T-cell (primary cell): ENCODE data around the gene KCNS1. TPM values are rescaled to one million over a fixed set of nuclear protein-coding genes. Genes with fewer than 3 reads are reported as not detected.

Source experiments
- ATAC-seq, 4 experiments: fragments of 200-7000 bp in 3 of 4; fragments of 150-1000 bp in 1 of 4; cut with Tn5 transposase; replicated peaks in 1 of 4; 1 replicate in 3 of 4; 2 replicates in 1 of 4; pipeline ENCODE4 v1.10.0; 2021; ENCODE audit warnings: moderate library complexity in 3 of 4, mild to moderate bottlenecking in 2 of 4, moderate number of reproducible peaks in 1 of 4
- CTCF ChIA-PET, 2 donors: fragments of 300-600 bp; sonication (Branson Sonifier 250); formaldehyde crosslinking; loops; one replicate each; lab custom pipeline; 2022; ENCODE audit warnings: antibody characterized with exemption in 2 of 2; lab: Charles Lee
- POLR2A ChIA-PET, 2 donors: fragments of 300-600 bp; sonication (Branson Sonifier 250); formaldehyde crosslinking; loops; one replicate each; lab custom pipeline; 2022; ENCODE audit warnings: antibody characterized with exemption in 2 of 2; lab: Charles Lee
- DNase-seq, 35 experiments: peaks; one replicate each; pipeline versions ENCODE4 v3.0.0 to v3.0.0-alpha.2; 2013 to 2023
- H3K27ac ChIP-seq: one replicate; pipeline ENCODE4 v1.5.1; 2013; ENCODE audit warnings: low read length
- H3K27me3 ChIP-seq, 2 experiments: replicated peaks in 1 of 2; 1 replicate in 1 of 2; 2 replicates in 1 of 2; pipeline versions ENCODE4 v1.6.1 to v1.7.0; 2013; ENCODE audit warnings: low read length in 1 of 2, mixed read lengths in 1 of 2; ENCODE audit not compliant: control insufficient read depth in 2 of 2, insufficient read depth in 2 of 2; ENCODE audit errors: extremely low read depth in 1 of 2
- H3K36me3 ChIP-seq, 2 donors: 1 replicate in 1 of 2; 2 replicates in 1 of 2; pipeline versions ENCODE4 v1.6.1 to v1.7.0; 2013; ENCODE audit warnings: low read length in 1 of 2; ENCODE audit not compliant: control insufficient read depth in 2 of 2, insufficient read depth in 1 of 2; ENCODE audit errors: extremely low read depth in 1 of 2
- H3K4me1 ChIP-seq, 2 experiments: 1 replicate in 1 of 2; 2 replicates in 1 of 2; pipeline versions ENCODE4 v1.6.1 to v1.7.0; 2013; ENCODE audit warnings: low read length in 2 of 2, mixed read lengths in 1 of 2; ENCODE audit not compliant: insufficient read depth in 2 of 2, control insufficient read depth in 1 of 2; ENCODE audit errors: extremely low read depth in 1 of 2
- H3K4me3 ChIP-seq, 2 donors: 1 replicate in 1 of 2; 2 replicates in 1 of 2; pipeline versions ENCODE4 v1.5.1 to v1.7.0; 2013; ENCODE audit warnings: mild to moderate bottlenecking in 2 of 2, low read length in 1 of 2, moderate library complexity in 1 of 2; ENCODE audit not compliant: control insufficient read depth in 1 of 2; ENCODE audit errors: extremely low read depth in 1 of 2
- H3K9me3 ChIP-seq: 2 replicates; pipeline ENCODE4 v1.7.0; 2013
- H3K27ac Mint-ChIP-seq, 2 donors: one replicate each; pipeline ENCODE4 v1.8.0; 2020 to 2021; ENCODE audit warnings: mild to moderate bottlenecking in 2 of 2, mixed read lengths in 2 of 2
- H3K27me3 Mint-ChIP-seq, 2 donors: one replicate each; pipeline ENCODE4 v1.8.0; 2021 to 2022; ENCODE audit warnings: mixed read lengths in 2 of 2
- H3K36me3 Mint-ChIP-seq: one replicate; pipeline ENCODE4 v1.8.0; 2021; ENCODE audit warnings: mixed read lengths
- H3K4me1 Mint-ChIP-seq, 3 donors: one replicate each; pipeline ENCODE4 v1.8.0; 2020 to 2022; ENCODE audit warnings: mixed read lengths in 3 of 3, mild to moderate bottlenecking in 1 of 3
- H3K4me3 Mint-ChIP-seq, 3 donors: one replicate each; pipeline ENCODE4 v1.8.0; 2020 to 2022; ENCODE audit warnings: mild to moderate bottlenecking in 3 of 3, mixed read lengths in 3 of 3, moderate library complexity in 3 of 3
- H3K9me3 Mint-ChIP-seq, 3 donors: one replicate each; pipeline ENCODE4 v1.8.0; 2020 to 2022; ENCODE audit warnings: mixed read lengths in 3 of 3
- WGBS: methylation state at CpG from one replicate; pipeline ENCODE4 v1.1.5; 2013; ENCODE audit warnings: missing lambda C conversion rate; ENCODE audit not compliant: insufficient coverage; 5-methylcytosine and 5-hydroxymethylcytosine counted together
- total RNA-seq, 35 experiments: library from RNA in 6 of 35; stranded (reverse) in 6 of 35; fragments of 120-200 nt in 1 of 35; gene quantifications; one replicate each; pipeline versions ENCODE4 v1.2.1 to v1.2.4 and lab custom pipeline; 2013 to 2026

The KCNS1 gene
- total RNA-seq, 5 donors from 2014 or later (not counting 1 experiment from before 2014, with no cell fraction given), result 0.09 TPM; not detected in 4

DNA sequence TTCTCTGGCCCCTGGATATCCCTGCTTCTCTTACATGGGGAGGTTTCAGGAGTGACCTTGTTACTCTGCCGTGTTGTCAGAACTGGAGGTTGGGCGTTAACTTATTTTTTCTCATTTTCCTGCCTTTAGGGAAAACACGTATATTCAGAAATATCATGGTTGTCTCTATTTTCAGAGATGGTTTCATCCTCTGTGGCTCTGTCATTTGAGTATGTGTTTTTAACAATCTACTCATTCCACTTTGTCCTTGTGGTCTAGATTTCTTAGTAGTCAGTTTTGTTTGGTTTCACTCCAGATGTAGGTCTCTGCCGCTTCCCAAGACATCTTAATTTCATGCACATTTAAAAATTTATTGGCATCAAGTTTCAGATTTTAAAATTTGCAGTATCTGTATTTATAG, 45.9 kb downstream of the KCNS1 start:
- Histone ChIP-seq H3K27me3 (no peaks in the 10 kb centered on the region), H3K4me1 (peaks cover 30% of the 10 kb centered on the region in 2 experiments), H3K27ac (no peak overlapping the region), H3K9me3 (no peaks in the 10 kb centered on the region), H3K4me3 (no peak overlapping the region), H3K36me3 (peaks cover 0 to 65% of the 10 kb centered on the region in 2 donors)
- WGBS, result no CpG with 5 or more reads among the region's 4 CpGs
- H3K27me3 Mint-ChIP-seq, result no peaks in the 10 kb centered on the region
- POLR2A ChIA-PET, result interaction anchor here in 1 of 2 donors (0.7 to 1.8 kb wide), 2 partner anchors 12 to 25 kb away, joined by 3 read pairs; no protein-coding TSS in a partner anchor
- DNase-seq (no peak), ATAC-seq (no peak)
- peaks cover 44% of the 10 kb centered on the region for H3K36me3 Mint-ChIP-seq
- no peaks in the 10 kb centered on the region for H3K9me3 Mint-ChIP-seq
- H3K27ac Mint-ChIP-seq, result peak overlapping the region; percentile 47 to 67
- peak overlapping the region in 1 of 3 donors; percentile 28 for H3K4me3 Mint-ChIP-seq
- H3K4me1 Mint-ChIP-seq, result peaks cover 78 to 85% (median 83%) of the 10 kb centered on the region in 3 donors
- CTCF ChIA-PET, result interaction anchor here in 1 of 2 donors (1.1 to 3.2 kb wide), 2 partner anchors 11 to 16 kb away, joined by 4 to 22 read pairs; no protein-coding TSS in a partner anchor

DNA sequence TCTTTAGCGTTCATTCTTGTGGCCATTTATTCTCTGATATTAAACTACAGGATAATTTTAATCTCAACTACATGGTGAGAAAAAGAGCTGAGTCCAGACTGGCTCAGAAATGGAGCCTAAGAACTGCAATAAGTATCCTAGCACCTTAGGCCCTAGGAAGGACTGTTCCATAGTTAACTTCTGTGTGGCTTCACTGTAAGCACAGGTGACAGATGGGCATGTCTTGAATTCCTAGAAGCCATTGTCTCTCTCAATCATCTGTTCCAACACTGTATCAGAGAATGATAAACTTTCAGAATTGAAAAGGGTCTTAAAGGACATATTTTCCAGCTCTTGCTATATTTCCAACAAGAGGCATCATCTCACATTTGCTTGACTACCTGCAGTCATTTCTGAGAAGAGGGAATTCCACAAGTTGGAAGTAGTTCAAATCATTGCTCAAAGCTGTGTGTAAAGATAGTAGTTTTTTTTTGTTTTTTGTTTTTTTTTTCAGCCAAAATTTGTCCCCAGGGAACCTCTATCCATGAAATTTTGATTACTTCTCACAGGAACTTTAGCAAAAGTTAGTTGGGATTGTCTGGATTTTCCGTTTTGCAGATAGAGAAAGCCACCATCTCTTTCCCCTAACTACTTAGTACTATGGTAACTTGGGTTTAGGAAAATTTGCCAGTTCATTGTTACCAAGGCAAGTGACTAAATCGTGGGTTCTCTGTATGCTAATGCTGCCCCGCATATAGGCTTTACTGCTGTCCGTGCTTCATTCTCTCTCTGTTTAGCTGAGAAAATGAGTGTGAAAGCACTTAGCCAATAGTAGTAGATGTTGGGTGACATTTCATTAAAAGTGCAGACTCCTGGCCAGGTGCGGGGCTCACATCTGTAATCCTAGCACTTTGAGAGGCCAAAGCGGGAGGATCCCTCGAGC, 47.2 kb downstream of the KCNS1 start:
- Histone ChIP-seq H3K36me3 (peaks cover 0 to 61% of the 10 kb centered on the region in 2 donors), H3K4me3 (no peak overlapping the region), H3K4me1 (peaks cover 41 to 43% of the 10 kb centered on the region in 2 experiments), H3K9me3 (no peaks in the 10 kb centered on the region), H3K27ac (peak overlapping the region; percentile 36), H3K27me3 (no peaks in the 10 kb centered on the region)
- ChIA-PET CTCF (interaction anchor here in 1 of 2 donors (0.5 to 3.2 kb wide), 3 partner anchors 10 to 48 kb away, joined by 3 to 22 read pairs (median 3); no protein-coding TSS in a partner anchor), POLR2A (no interaction called here)
- Mint-ChIP-seq H3K27me3 (no peaks in the 10 kb centered on the region), H3K9me3 (no peaks in the 10 kb centered on the region), H3K4me3 (peak overlapping the region in 2 of 3 donors; percentile 3 to 47), H3K4me1 (peaks cover 81 to 88% (median 87%) of the 10 kb centered on the region in 3 donors), H3K36me3 (peaks cover 46% of the 10 kb centered on the region), H3K27ac (peak overlapping the region; percentile 79 to 80)
- no peak for DNase-seq
- ATAC-seq, result peak in 1 of 4 experiments; percentile 29
- 71% methylated on average over 3 of the region's 8 CpGs for WGBS

DNA sequence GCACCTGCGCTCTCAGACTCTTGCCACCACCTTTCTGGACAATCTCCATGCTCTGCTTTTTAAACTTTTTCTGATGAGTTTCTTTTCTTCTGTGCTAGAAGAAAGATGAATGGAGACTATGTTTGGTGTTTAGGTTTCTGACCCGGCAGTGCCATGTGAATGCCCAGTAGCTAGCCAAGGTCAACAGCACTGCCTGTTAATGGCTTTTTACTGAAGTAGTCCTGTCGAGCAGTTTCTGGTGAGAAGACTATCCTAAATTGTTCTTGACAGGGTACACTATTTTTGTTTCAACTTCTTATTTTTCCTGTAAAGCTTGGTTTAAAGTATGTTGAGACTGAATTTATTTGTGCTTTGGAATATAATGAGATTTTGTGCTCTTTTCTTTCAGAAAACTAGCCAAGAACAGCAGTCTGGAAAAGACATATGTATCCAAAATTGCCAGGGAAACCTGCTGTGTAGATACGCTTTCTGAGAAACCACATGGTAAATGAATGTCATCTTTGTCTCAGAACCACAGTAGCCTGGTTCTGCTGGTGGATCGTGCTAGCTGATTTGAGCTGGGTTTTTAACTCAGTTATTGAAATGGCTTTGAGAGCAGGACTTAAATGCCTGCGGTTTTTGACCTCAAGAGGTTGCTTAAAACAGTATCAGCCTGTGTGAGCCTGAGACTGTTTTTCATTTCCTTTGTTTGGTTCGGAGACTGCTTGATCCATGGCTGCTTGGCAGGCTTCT, 48.1 kb downstream of the KCNS1 start:
- DNase-seq (peak in 11 of 35 experiments; percentile 2 to 55 (median 9)), ATAC-seq (peak; percentile 71 to 82 (median 77))
- POLR2A ChIA-PET, result interaction anchor here in 1 of 2 donors (0.6 kb wide), 1 partner anchor 184 kb away, joined by 3 read pairs; no protein-coding TSS in a partner anchor
- Histone ChIP-seq H3K27me3 (no peaks in the 10 kb centered on the region), H3K4me1 (peaks cover 41 to 44% of the 10 kb centered on the region in 2 experiments), H3K36me3 (peaks cover 0 to 58% of the 10 kb centered on the region in 2 donors), H3K27ac (peak overlapping the region; percentile 36), H3K9me3 (no peaks in the 10 kb centered on the region), H3K4me3 (no peak overlapping the region)
- peaks cover 52% of the 10 kb centered on the region for H3K36me3 Mint-ChIP-seq
- WGBS, result 33% methylated on average over 5 of the region's 7 CpGs
- H3K4me3 Mint-ChIP-seq, result peak overlapping the region in 1 of 3 donors; percentile 47
- peak overlapping the region; percentile 79 to 80 for H3K27ac Mint-ChIP-seq
- no peaks in the 10 kb centered on the region for H3K27me3 Mint-ChIP-seq
- no peaks in the 10 kb centered on the region for H3K9me3 Mint-ChIP-seq
- H3K4me1 Mint-ChIP-seq, result peaks cover 83 to 88% (median 87%) of the 10 kb centered on the region in 3 donors
- CTCF ChIA-PET, result interaction anchor here in 1 of 2 donors (0.5 to 1.1 kb wide), 4 partner anchors 8 to 318 kb away, joined by 3 to 9 read pairs (median 4); no protein-coding TSS in a partner anchor

- H3K27me3 Mint-ChIP-seq, result no peaks in the 10 kb centered on the region
- peak overlapping the region; percentile 79 to 83 for H3K27ac Mint-ChIP-seq
- ATAC-seq (peak in 1 of 4 experiments; percentile 37), DNase-seq (peak in 1 of 35 experiments; percentile 22)
- peak overlapping the region; percentile 5 to 28 (median 7) for H3K4me3 Mint-ChIP-seq
- Histone ChIP-seq H3K4me1 (peaks cover 40 to 44% of the 10 kb centered on the region in 2 experiments), H3K27me3 (no peaks in the 10 kb centered on the region), H3K9me3 (no peaks in the 10 kb centered on the region), H3K27ac (no peak overlapping the region), H3K4me3 (no peak overlapping the region), H3K36me3 (peaks cover 0 to 51% of the 10 kb centered on the region in 2 donors)
- ChIA-PET CTCF (interaction anchor here (0.6 to 2.2 kb wide), 8 partner anchors 9 to 243 kb away, joined by 3 to 12 read pairs (median 6); no protein-coding TSS in a partner anchor), POLR2A (interaction anchor here in 1 of 2 donors (0.5 kb wide), 1 partner anchor 159 kb away, joined by 3 read pairs; no protein-coding TSS in a partner anchor)
- H3K9me3 Mint-ChIP-seq, result no peaks in the 10 kb centered on the region
- peaks cover 85 to 89% (median 88%) of the 10 kb centered on the region in 3 donors for H3K4me1 Mint-ChIP-seq
- 57% methylated on average over 2 of the region's 3 CpGs for WGBS
- H3K36me3 Mint-ChIP-seq, result peaks cover 56% of the 10 kb centered on the region
Measured at GRCh38 chr20:45051204-45052060, 49.5 kb downstream of the KCNS1 start.

- Mint-ChIP-seq H3K4me1 (peaks cover 71 to 80% (median 79%) of the 10 kb centered on the region in 3 donors), H3K27me3 (no peaks in the 10 kb centered on the region), H3K27ac (peak overlapping the region; percentile 82 to 88), H3K9me3 (no peaks in the 10 kb centered on the region), H3K36me3 (peaks cover 48% of the 10 kb centered on the region), H3K4me3 (peak overlapping the region; percentile 28 to 75 (median 37))
- ATAC-seq (peak in 3 of 4 experiments; percentile 18 to 39 (median 32)), DNase-seq (no peak)
- Histone ChIP-seq H3K9me3 (no peaks in the 10 kb centered on the region), H3K4me1 (peaks cover 43 to 44% of the 10 kb centered on the region in 2 experiments), H3K36me3 (peaks cover 4 to 45% of the 10 kb centered on the region in 2 donors), H3K4me3 (no peak overlapping the region), H3K27ac (peak overlapping the region; percentile 2), H3K27me3 (no peaks in the 10 kb centered on the region)
- no CpG with 5 or more reads among the region's 5 CpGs for WGBS
- ChIA-PET CTCF (interaction anchor here (0.6 to 2.3 kb wide), 8 partner anchors 9 to 244 kb away, joined by 3 to 12 read pairs (median 7); no protein-coding TSS in a partner anchor), POLR2A (interaction anchor here (1.1 to 1.2 kb wide), 2 partner anchors 11 to 22 kb away, joined by 3 read pairs; no protein-coding TSS in a partner anchor)
Measured at GRCh38 chr20:45049904-45050471, 50.9 kb downstream of the KCNS1 start.
